A673 (cell line): ENCODE results near the gene ICE1. TPM values are rescaled to one million over a fixed set of nuclear protein-coding genes. Genes with fewer than 3 reads are reported as not detected.

ENCODE experiments used
- BruUV-seq: library from RNA; stranded (reverse); fragments of 400-500 nt; replicated peaks from 2 replicates; lab custom pipeline; 2021; lab: Mats Ljungman, UMichigan
- CTCF ChIA-PET: fragments of 300-600 bp; sonication (Branson Sonifier 250); formaldehyde crosslinking; loops from one replicate; lab custom pipeline; 2022; ENCODE audit warnings: antibody characterized with exemption; lab: Charles Lee
- POLR2A ChIA-PET: fragments of 300-600 bp; sonication (Branson Sonifier 250); formaldehyde crosslinking; loops from one replicate; lab custom pipeline; 2022; ENCODE audit warnings: antibody characterized with exemption; ENCODE audit not compliant: low non-redundant PET; lab: Charles Lee
- DNase-seq: peaks from one replicate; pipeline ENCODE4 v3.0.0-alpha.2; 2015; ENCODE audit warnings: low spot score
- H3K27ac ChIP-seq: fragments of 200-600 bp; sonication (generic); 2 replicates; pipeline ENCODE4 v1.5.1; 2016; ENCODE audit warnings: mixed run types, low read depth, mild to moderate bottlenecking, mixed read lengths, antibody characterized with exemption, low read length; ENCODE audit not compliant: poor library complexity, severe bottlenecking
- H3K27me3 ChIP-seq: fragments of 200-600 bp; sonication (generic); replicated peaks from 2 replicates; pipeline ENCODE4 v1.6.1; 2017; ENCODE audit warnings: mixed run types, low read depth, mild to moderate bottlenecking, mixed read lengths, antibody characterized with exemption, low read length; ENCODE audit not compliant: insufficient read depth, poor library complexity
- H3K36me3 ChIP-seq: fragments of 200-600 bp; sonication (generic); 2 replicates; pipeline ENCODE4 v1.6.1; 2016; ENCODE audit warnings: mixed run types, mild to moderate bottlenecking, mixed read lengths, antibody characterized with exemption, low read length; ENCODE audit not compliant: insufficient read depth, poor library complexity, severe bottlenecking
- H3K4me1 ChIP-seq: fragments of 200-600 bp; sonication (generic); 2 replicates; pipeline ENCODE4 v1.6.1; 2017; ENCODE audit warnings: mixed run types, mild to moderate bottlenecking, mixed read lengths, antibody characterized with exemption, low read length; ENCODE audit not compliant: insufficient read depth, poor library complexity, severe bottlenecking
- H3K4me3 ChIP-seq: fragments of 200-600 bp; sonication (generic); 2 replicates; pipeline ENCODE4 v1.5.1; 2016; ENCODE audit warnings: low read depth, mixed run types, mild to moderate bottlenecking, mixed read lengths, low read length; ENCODE audit not compliant: poor library complexity, severe bottlenecking
- H3K9me3 ChIP-seq: fragments of 200-600 bp; sonication (generic); 2 replicates; pipeline ENCODE4 v1.6.1; 2016; ENCODE audit warnings: mixed run types, low read depth, mild to moderate bottlenecking, mixed read lengths, antibody characterized with exemption, low read length; ENCODE audit not compliant: poor library complexity, severe bottlenecking
- CTCF ChIP-seq: fragments of 300-800, 200-600 bp; sonication (generic); conservative IDR thresholded peaks from 2 replicates; pipeline ENCODE4 v1.5.1; 2017; ENCODE audit warnings: low read depth, mild to moderate bottlenecking, antibody characterized with exemption, low read length, moderate library complexity, mixed read lengths
- EZH2 ChIP-seq: fragments of 200-600 bp; sonication (generic); IDR thresholded peaks from 2 replicates; pipeline ENCODE4 v1.6.1; 2017; ENCODE audit warnings: borderline replicate concordance, low read depth, mild to moderate bottlenecking, mixed read lengths, antibody characterized with exemption, low read length; ENCODE audit not compliant: poor library complexity, severe bottlenecking
- intact Hi-C: fragments of 100-400 bp; cut with micrococcal nuclease; formaldehyde crosslinking; loops from one replicate; pipeline ENCODE4 v1.10.0; 2022; ENCODE audit not compliant: unreplicated experiment
- total RNA-seq: library from RNA; stranded (reverse); gene quantifications from 2 replicates; pipeline ENCODE4 v1.2.3, GENCODE V29; 2021

The ICE1 gene
- total RNA-seq, 1 experiment from 2014 or later: 37.2 TPM

GRCh38 chr5:5483880-5484598 lies 61.6 kb downstream of the ICE1 start:
- no TSS peak for BruUV-seq
- ChIA-PET CTCF (no interaction called here), POLR2A (no interaction called here)
- Histone ChIP-seq H3K27me3 (no peaks in the 10 kb centered on the region), H3K4me3 (no peak overlapping the region), H3K36me3 (no peaks in the 10 kb centered on the region), H3K27ac (no peak overlapping the region), H3K9me3 (no peaks in the 10 kb centered on the region), H3K4me1 (no peaks in the 10 kb centered on the region)
- no peak for DNase-seq
- intact Hi-C loops: no loop called here
- no peak for TF ChIP-seq EZH2
- TF ChIP-seq CTCF: no peak

- Histone ChIP-seq H3K36me3 (no peaks in the 10 kb centered on the region), H3K27ac (no peak overlapping the region), H3K4me3 (no peak overlapping the region), H3K9me3 (no peaks in the 10 kb centered on the region), H3K4me1 (no peaks in the 10 kb centered on the region), H3K27me3 (no peaks in the 10 kb centered on the region)
- CTCF ChIA-PET: no interaction called here
- TF ChIP-seq EZH2 (no peak), CTCF (no peak)
- no TSS peak for BruUV-seq
- intact Hi-C loops: no loop called here
- no peak for DNase-seq
- POLR2A ChIA-PET: no interaction called here
Measured at GRCh38 chr5:5486122-5486521, 63.6 kb downstream of the ICE1 start.

GRCh38 chr5:5487585-5488360 lies 65.3 kb downstream of the ICE1 start:
- no peak for DNase-seq
- H3K27ac ChIP-seq: no peak overlapping the region
- ChIA-PET CTCF (interaction anchor here (0.8 kb wide), 1 partner anchor 9 kb away, joined by 3 read pairs; no protein-coding TSS in a partner anchor), POLR2A (no interaction called here)
- no peaks in the 10 kb centered on the region for H3K36me3 ChIP-seq
- no peak for TF ChIP-seq CTCF
- TF ChIP-seq EZH2: no peak
- no TSS peak for BruUV-seq
- H3K9me3 ChIP-seq: no peaks in the 10 kb centered on the region
- no peak overlapping the region for H3K4me3 ChIP-seq
- peaks cover 3% of the 10 kb centered on the region for H3K4me1 ChIP-seq
- no peaks in the 10 kb centered on the region for H3K27me3 ChIP-seq
- intact Hi-C loops: no loop called here
